AG04450 (cell line): ENCODE results near the gene PSMG2. TPM values are rescaled to one million over a fixed set of nuclear protein-coding genes. Genes with fewer than 3 reads are reported as not detected.
"Not testable (repeated sequence)": the region's sequence is repeated elsewhere in the genome, so short reads cannot be mapped to it uniquely, and the experiment has no call there.

Source experiments
- CTCF ChIA-PET: fragments of 300-600, 350-600 bp; formaldehyde crosslinking; extraction: SDS; loops from one replicate; lab custom pipeline; 2022; ENCODE audit warnings: antibody characterized with exemption, inconsistent platforms; lab: Charles Lee
- POLR2A ChIA-PET: fragments of 350-600 bp; formaldehyde crosslinking; extraction: SDS; loops from one replicate; lab custom pipeline; 2021; ENCODE audit warnings: antibody characterized with exemption, inconsistent platforms; lab: Yijun Ruan, JAX
- DNase-seq: peaks from one replicate; pipeline ENCODE4 v3.0.0-alpha.2; 2011; ENCODE audit warnings: low read depth, low spot score
- H3K27ac ChIP-seq: one replicate; pipeline ENCODE4 v1.5.1; 2012; ENCODE audit warnings: low read depth, low read length, control low read depth
- H3K27me3 ChIP-seq: one replicate; pipeline ENCODE4 v1.6.0; 2012; ENCODE audit warnings: low read length; ENCODE audit not compliant: control insufficient read depth, insufficient read depth
- H3K4me3 ChIP-seq: 2 replicates; pipeline ENCODE4 v1.5.1; 2011; ENCODE audit warnings: mild to moderate bottlenecking, low read depth, low read length, control low read depth
- H3K9me3 ChIP-seq: 2 replicates; pipeline ENCODE4 v1.5.1; 2012; ENCODE audit warnings: low read length; ENCODE audit not compliant: control insufficient read depth, insufficient read depth
- CTCF ChIP-seq: IDR thresholded peaks from 2 replicates; pipeline ENCODE4 v1.5.1; 2011; ENCODE audit warnings: low read depth, low read length, control low read depth, inconsistent platforms
- polyA plus RNA-seq: library from polyadenylated mRNA; depleted of rRNA; stranded (reverse); fragments of >200 nt; gene quantifications from 2 replicates; pipeline ENCODE4 v1.2.3, GENCODE V29; 2011

PSMG2 gene
- polyA plus RNA-seq, 1 experiment, result 96.2 TPM

GRCh38 chr18:12754511-12754910, 51.7 kb downstream of the PSMG2 start:
- Histone ChIP-seq H3K27me3 (no peaks in the 10 kb centered on the region), H3K4me3 (no peak overlapping the region), H3K9me3 (no peaks in the 10 kb centered on the region), H3K27ac (no peak overlapping the region)
- no peak for DNase-seq
- CTCF ChIA-PET, result interaction anchor here (3.0 kb wide), 1 partner anchor 10 kb away, joined by 11 read pairs; no protein-coding TSS in a partner anchor
- POLR2A ChIA-PET, result no interaction called here
- no peak for TF ChIP-seq CTCF

GRCh38 chr18:12755606-12756005, 52.8 kb downstream of the PSMG2 start:
- H3K27me3 ChIP-seq, DNase-seq, POLR2A ChIA-PET, CTCF ChIA-PET, H3K27ac ChIP-seq, H3K4me3 ChIP-seq, H3K9me3 ChIP-seq: not testable (repeated sequence)

- H3K4me3 ChIP-seq, DNase-seq, POLR2A ChIA-PET, H3K27me3 ChIP-seq, CTCF ChIA-PET, H3K9me3 ChIP-seq, H3K27ac ChIP-seq: not testable (repeated sequence)
Observed at GRCh38 chr18:12756619-12757239, 53.9 kb downstream of the PSMG2 start.

GRCh38 chr18:12758566-12758965, 55.7 kb downstream of the PSMG2 start:
- H3K27ac ChIP-seq, H3K27me3 ChIP-seq, POLR2A ChIA-PET, H3K4me3 ChIP-seq, H3K9me3 ChIP-seq, CTCF ChIA-PET, DNase-seq: not testable (repeated sequence)

GRCh38 chr18:12765126-12765525, 62.3 kb downstream of the PSMG2 start:
- Histone ChIP-seq H3K27ac (no peak overlapping the region), H3K9me3 (no peaks in the 10 kb centered on the region), H3K27me3 (no peaks in the 10 kb centered on the region), H3K4me3 (no peak overlapping the region)
- TF ChIP-seq CTCF, result no peak
- CTCF ChIA-PET, result no interaction called here
- no peak for DNase-seq
- POLR2A ChIA-PET, result no interaction called here

GRCh38 chr18:12765586-12765985, 62.7 kb downstream of the PSMG2 start:
- CTCF ChIA-PET, result interaction anchor here (1.8 kb wide), 1 partner anchor 170 kb away, joined by 4 read pairs; no protein-coding TSS in a partner anchor
- H3K27me3 ChIP-seq, result no peaks in the 10 kb centered on the region

More at GRCh38 chr18:12765586-12765985, 62.7 kb downstream of the PSMG2 start:
- no peaks in the 10 kb centered on the region for H3K9me3 ChIP-seq
- no peak for DNase-seq
- H3K4me3 ChIP-seq, result no peak overlapping the region
- no peak overlapping the region for H3K27ac ChIP-seq
- no peak for TF ChIP-seq CTCF
- POLR2A ChIA-PET, result no interaction called here
